ES-I3 (cell line): ENCODE data around the gene RPIA.

Source experiments
- H3K36me3 ChIP-seq: 2 replicates; pipeline ENCODE4 v1.6.1; 2013; ENCODE audit warnings: mild to moderate bottlenecking, low read length, control low read depth, moderate library complexity; ENCODE audit not compliant: insufficient read depth
- H3K4me1 ChIP-seq: 2 replicates; pipeline ENCODE4 v1.6.1; 2013; ENCODE audit warnings: mild to moderate bottlenecking, control low read depth, low read length; ENCODE audit not compliant: insufficient read depth
- H3K9ac ChIP-seq: 2 replicates; pipeline ENCODE4 v1.6.1; 2013; ENCODE audit warnings: low read depth, mild to moderate bottlenecking, low read length, moderate library complexity
- H3K9me3 ChIP-seq: 2 replicates; pipeline ENCODE4 v1.6.1; 2013; ENCODE audit warnings: mild to moderate bottlenecking, low read length, moderate library complexity; ENCODE audit not compliant: control insufficient read depth, insufficient read depth

Gene RPIA

DNA sequence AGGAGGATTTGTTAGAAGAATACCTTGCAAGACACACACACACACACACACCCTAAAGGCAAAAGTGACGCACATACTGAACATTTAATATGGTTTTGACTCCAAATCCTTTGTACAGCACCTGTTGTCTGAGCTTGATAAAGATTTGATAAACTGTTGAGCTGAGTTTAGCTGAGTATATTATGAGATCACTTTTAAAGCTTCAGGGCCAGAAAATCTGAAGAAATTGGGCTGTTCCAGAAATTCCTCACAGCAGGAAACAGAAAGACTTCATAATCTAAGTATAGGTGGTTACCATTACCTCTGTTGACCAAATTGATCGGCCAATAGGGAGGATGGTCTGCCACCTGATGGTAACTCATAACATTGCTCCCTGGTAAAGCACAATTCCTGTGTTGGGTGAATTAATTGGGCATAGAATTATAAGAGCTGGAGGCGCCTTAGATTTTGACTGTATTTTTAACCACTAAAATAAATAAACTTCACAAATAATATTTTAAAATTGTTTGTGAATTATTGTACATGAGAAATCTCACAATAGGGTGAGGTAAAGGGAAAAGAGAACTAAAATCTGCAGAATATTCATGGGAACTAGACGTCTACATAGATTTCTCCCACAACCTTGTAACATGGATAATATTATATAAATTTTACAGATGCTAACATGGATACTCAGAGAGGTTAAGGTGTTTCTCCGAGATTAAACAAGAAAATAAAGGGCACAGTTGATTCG is 21.8 kb upstream of the RPIA start:
- Histone ChIP-seq H3K36me3 (no peaks in the 10 kb centered on the region), H3K9ac (no peak overlapping the region), H3K4me1 (peaks cover 7% of the 10 kb centered on the region; the same call in 1 of the 2 replicates), H3K9me3 (no peaks in the 10 kb centered on the region)

DNA sequence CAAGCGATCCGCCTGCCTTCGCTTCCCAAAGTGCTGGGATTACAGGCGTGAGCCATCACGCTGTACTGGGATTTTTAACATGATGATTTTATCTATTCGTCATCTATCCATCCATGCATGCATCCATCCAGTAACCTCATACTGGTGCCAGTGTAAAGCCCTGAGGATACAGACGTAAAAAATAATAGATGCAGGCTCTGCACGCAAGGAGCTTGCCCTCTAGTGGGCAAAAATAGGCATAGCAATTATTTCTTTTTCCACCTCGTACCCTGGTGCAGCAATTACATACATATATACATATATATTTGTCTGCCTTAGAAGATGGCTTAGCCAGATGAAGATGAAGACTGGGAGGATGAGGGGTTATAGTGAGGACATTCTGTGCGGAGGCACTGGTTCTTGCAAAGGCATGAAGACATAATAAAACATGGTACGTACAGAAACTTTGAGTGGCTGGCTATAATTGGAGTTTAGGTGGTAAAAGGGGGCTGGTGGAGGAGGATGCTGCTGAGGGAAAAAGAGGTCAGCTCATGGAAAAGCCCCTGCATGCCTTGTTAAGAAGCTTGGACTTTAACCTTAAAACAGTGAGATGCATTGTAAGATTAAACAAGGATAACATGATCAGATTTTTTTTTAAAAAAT is 19.6 kb upstream of the RPIA start:
- no peak overlapping the region for H3K9ac ChIP-seq
- H3K9me3 ChIP-seq, result no peaks in the 10 kb centered on the region
- H3K36me3 ChIP-seq, result no peaks in the 10 kb centered on the region
- peaks cover under 1% of the 10 kb centered on the region; the same call in 1 of the 2 replicates for H3K4me1 ChIP-seq

GRCh38 chr2:88673363-88673762 is 18.1 kb upstream of the RPIA start:
- Histone ChIP-seq H3K9ac (no peak overlapping the region), H3K4me1 (no peaks in the 10 kb centered on the region), H3K9me3 (no peaks in the 10 kb centered on the region), H3K36me3 (no peaks in the 10 kb centered on the region)

DNA sequence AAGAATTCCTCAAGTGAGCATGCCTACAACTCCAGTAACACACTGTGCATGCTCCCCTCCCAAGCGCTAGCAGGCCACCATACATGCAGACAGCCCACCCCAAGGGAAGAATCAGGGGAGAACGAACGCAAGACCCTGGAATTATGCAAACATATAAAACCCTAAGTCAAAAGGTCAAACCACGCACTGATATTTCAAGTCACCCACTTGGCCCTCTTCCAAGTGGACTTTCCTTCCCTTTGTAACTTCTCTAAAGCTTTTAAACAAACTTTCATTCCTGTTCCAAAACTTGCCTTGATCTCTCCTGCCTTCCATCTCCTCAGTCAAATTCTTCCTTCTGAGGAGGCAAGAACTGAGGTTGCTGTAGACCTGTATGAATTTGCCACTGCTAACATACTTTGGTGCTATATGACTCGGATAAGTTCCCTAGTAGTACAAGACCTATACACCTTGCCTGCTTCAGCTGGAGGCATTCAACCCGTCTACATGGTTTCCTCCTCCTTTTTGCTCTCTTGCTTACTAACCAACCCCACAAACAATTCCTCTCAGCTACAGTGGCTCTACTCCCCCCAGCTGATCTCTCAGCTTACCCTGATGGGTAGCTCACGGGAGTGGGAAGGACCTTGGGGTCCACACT is 11.1 kb upstream of the RPIA start:
- Histone ChIP-seq H3K9me3 (peaks cover 28% of the 10 kb centered on the region), H3K4me1 (no peaks in the 10 kb centered on the region), H3K9ac (no peak overlapping the region), H3K36me3 (no peaks in the 10 kb centered on the region; the same call in 1 of the 2 replicates)

DNA sequence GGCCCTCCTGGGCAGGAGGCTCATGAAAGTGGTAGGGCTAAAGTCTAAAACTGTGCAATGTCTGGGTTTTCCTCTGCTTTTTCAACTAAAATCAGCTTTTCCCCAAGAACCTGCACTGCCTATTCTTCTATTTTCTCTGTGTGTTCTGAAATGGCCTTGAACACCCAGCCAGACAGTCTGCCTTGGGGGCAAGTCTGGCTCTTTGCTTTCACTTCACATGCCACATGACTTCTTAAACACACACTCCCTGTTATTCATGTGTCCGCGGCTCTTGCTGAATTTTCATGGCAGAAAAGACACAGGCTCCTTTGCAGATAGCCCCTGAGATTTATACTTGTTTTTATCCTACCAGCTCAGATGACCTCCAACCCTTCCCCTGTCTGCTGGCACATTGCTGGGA is 10.6 kb upstream of the RPIA start:
- peaks cover 28% of the 10 kb centered on the region for H3K9me3 ChIP-seq

DNA sequence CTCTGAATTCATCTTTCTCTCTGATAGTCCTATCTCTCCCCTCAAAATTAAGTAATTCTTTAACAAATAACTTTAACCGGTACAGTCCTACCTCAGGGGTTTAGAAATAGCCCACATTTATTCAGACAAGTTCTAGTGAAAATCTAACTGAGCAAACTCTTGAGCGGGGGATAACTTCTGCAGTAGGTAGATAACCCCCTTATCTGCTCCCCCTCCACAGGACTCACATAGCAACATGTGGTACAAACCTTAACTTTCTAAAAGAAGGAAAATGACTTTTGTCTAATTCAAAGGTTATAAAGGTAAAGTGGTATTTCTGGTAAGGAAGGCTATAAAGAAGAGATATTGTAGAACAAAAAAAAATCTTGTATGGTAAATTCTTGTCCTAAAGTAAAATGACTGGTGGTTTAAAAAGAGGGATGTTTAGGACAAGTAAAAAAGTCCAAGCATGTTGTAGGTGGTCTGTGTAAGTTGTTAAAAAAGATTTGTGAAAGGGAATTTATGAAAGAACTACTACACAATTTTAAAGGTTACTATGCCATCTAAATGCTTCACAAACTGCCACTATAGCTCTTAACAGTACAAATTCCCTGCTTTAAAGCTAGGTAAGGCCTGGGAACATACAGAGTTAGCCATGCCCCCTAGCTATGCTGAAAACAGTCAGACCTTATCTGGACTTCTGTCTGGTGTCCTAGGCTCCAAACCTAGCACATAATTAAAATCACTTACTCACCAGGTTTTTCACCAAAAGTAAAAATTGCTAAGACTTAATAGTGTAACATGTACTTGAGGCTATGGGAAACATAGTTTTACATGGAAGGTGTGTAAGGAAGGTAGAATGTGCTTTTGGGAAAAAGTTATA is 8.1 kb upstream of the RPIA start:
- H3K4me1 ChIP-seq, result no peaks in the 10 kb centered on the region

More for the DNA sequence above, 10.6 kb upstream of the RPIA start:
- H3K4me1 ChIP-seq, result no peaks in the 10 kb centered on the region
- no peaks in the 10 kb centered on the region; the same call in 1 of the 2 replicates for H3K36me3 ChIP-seq
- no peak overlapping the region for H3K9ac ChIP-seq

GRCh38 chr2:88684519-88684918 is 7.0 kb upstream of the RPIA start:
- H3K4me1 ChIP-seq, result no peaks in the 10 kb centered on the region
- peaks cover 28% of the 10 kb centered on the region for H3K9me3 ChIP-seq

More for the DNA sequence above, 8.1 kb upstream of the RPIA start:
- Histone ChIP-seq H3K9me3 (peaks cover 28% of the 10 kb centered on the region), H3K9ac (no peak overlapping the region), H3K36me3 (no peaks in the 10 kb centered on the region; the same call in 1 of the 2 replicates)

DNA sequence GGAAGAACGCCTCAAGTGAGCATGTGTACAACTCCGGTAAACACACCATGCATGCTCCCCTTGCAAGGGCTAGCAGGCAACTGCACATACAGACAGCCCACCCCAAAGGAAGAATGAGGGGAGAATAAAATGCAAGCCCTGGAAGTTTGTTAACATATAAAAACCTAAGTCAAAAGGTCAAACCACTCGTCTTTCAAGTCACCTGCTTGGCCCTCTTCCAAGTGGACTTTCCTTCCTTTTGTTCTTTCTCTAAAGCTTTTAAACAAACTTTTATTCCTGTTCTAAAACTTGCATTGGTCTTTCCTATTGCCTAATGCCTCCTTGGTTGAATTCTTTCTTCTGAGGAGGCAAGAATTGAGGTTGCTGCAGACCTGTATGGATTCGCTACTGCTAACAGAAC is 5.2 kb upstream of the RPIA start:
- no peak overlapping the region for H3K9ac ChIP-seq
- H3K36me3 ChIP-seq, result no peaks in the 10 kb centered on the region
- H3K4me1 ChIP-seq, result no peaks in the 10 kb centered on the region
- H3K9me3 ChIP-seq, result peaks cover 28% of the 10 kb centered on the region

More at GRCh38 chr2:88684519-88684918, 7.0 kb upstream of the RPIA start:
- Histone ChIP-seq H3K36me3 (no peaks in the 10 kb centered on the region; the same call in 1 of the 2 replicates), H3K9ac (no peak overlapping the region)

- Histone ChIP-seq H3K9ac (no peak overlapping the region), H3K9me3 (peaks cover 18% of the 10 kb centered on the region)
Observed at GRCh38 chr2:88687384-88687783, 4.1 kb upstream of the RPIA start.

DNA sequence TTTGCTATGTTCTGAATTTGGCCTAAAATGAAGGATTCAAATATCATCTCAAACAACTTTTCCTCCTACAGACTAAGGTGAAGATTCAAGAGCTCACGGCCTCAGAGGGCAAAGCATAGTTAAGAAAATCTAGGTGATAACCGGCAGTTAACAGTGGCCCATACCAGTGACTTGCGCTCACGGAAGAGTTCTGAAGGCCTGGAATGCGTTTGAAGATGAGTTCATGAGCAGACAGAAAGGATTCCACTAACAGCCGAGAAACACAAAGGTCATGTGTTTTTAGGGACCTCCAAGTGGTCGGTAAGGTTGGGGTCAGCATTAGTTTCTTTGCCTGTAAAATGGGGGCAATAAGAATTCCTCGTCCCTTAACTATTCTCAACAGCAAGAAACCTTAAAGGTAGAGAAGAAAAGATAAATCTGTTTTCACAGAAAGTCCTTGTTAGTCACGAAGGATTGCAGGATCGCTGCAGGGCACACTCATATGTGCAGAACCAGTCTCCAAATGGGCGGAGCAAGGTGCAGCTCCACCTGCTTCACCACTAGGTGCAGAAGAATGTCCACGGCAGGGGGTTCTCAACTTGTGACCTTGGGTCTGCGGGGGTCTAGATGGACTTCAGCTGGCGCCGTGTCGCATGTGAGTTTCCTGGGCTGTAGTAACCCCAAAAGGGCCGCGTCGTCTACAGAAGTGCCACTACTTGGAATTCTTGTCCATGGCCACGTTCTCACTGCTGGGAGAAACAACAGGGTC is 708 bp upstream of the RPIA start:
- Histone ChIP-seq H3K36me3 (no peaks in the 10 kb centered on the region), H3K9ac (peak overlapping the region; percentile 94), H3K4me1 (no peaks in the 10 kb centered on the region), H3K9me3 (no peaks in the 10 kb centered on the region; the same call in none of the 2 replicates)

More at GRCh38 chr2:88687384-88687783, 4.1 kb upstream of the RPIA start:
- Histone ChIP-seq H3K4me1 (no peaks in the 10 kb centered on the region), H3K36me3 (no peaks in the 10 kb centered on the region)

DNA sequence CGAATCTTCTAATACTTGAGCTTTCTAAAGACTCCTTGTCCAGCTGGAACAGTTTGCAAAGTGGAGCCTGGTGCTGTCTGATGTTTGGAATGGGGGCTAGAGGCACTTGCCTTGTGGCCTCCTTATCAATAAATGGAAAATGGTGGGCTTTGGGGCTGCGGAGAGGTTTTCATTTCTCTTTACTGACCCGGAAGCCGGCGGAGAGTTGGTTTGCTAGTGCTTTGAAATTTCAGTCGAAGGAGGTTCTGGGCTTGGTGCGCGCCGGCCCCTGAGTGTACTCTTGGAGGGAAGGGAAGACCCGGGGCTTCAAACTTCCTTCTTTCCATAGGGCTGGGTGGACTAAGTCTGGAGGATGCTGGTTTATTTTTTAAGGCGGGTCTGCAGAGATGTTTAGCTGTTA is 714 bp downstream of the RPIA start:
- Histone ChIP-seq H3K4me1 (no peaks in the 10 kb centered on the region), H3K9ac (peak overlapping the region; percentile 99), H3K36me3 (no peaks in the 10 kb centered on the region), H3K9me3 (no peaks in the 10 kb centered on the region)

GRCh38 chr2:88693911-88694414 is 2.5 kb downstream of the RPIA start:
- Histone ChIP-seq H3K4me1 (peaks cover 16% of the 10 kb centered on the region; the same call in 1 of the 2 replicates), H3K36me3 (no peaks in the 10 kb centered on the region), H3K9me3 (no peaks in the 10 kb centered on the region), H3K9ac (no peak overlapping the region)

DNA sequence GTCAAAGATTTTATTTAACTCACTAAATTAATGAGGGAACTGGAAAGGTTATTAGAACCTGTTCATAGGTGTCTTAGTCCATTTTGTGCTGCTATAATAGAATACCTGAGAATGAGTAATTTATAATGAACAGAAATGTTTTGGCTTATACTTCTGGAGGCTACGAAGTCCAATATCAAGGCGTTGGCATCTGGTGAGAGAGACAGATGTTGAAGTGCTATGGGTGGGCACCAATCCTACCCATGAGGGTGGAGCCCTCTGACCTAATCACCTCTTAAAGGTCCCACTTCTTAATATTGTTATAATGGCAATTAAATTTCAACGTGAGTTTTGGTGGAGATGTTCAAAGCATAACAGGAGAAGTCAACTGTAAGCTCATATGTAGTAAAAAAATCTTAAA is 5.1 kb downstream of the RPIA start:
- H3K9me3 ChIP-seq, result no peaks in the 10 kb centered on the region
- H3K36me3 ChIP-seq, result no peaks in the 10 kb centered on the region
- no peak overlapping the region for H3K9ac ChIP-seq
- H3K4me1 ChIP-seq, result peaks cover 16% of the 10 kb centered on the region; the same call in 1 of the 2 replicates
